GM21526 (cell line): ENCODE results near the gene RIMBP2.

Source experiments
- ATAC-seq: cut with Tn5 transposase; IDR thresholded peaks from one replicate; pipeline ENCODE4 v1.9.1; 2021; ENCODE audit warnings: moderate library complexity; ENCODE audit not compliant: unreplicated experiment, low FRiP score

RIMBP2 gene

GRCh38 chr12:130556486-130557055 is 159.5 kb downstream of the RIMBP2 start:
- no peak for ATAC-seq

- no peak for ATAC-seq
These were observed 160.2 kb downstream of the RIMBP2 start for GRCh38 chr12:130555628-130556485.

GRCh38 chr12:130555221-130555620 is 160.9 kb downstream of the RIMBP2 start:
- no peak for ATAC-seq

- no peak for ATAC-seq
These were observed 163.6 kb downstream of the RIMBP2 start for GRCh38 chr12:130552483-130552996.

GRCh38 chr12:130549361-130549760 is 166.7 kb downstream of the RIMBP2 start:
- ATAC-seq = no peak

- no peak for ATAC-seq
These were observed 168.5 kb downstream of the RIMBP2 start for GRCh38 chr12:130547480-130548155.

GRCh38 chr12:130546494-130546893 is 169.6 kb downstream of the RIMBP2 start:
- no peak for ATAC-seq

- no peak for ATAC-seq
These were observed 170.6 kb downstream of the RIMBP2 start for GRCh38 chr12:130545475-130545874.

GRCh38 chr12:130540376-130540775 is 175.7 kb downstream of the RIMBP2 start:
- ATAC-seq = no peak

- ATAC-seq = no peak
These were observed 177.6 kb downstream of the RIMBP2 start for GRCh38 chr12:130538343-130539095.

- ATAC-seq = no peak
These were observed 178.4 kb downstream of the RIMBP2 start for GRCh38 chr12:130537655-130538054.

GRCh38 chr12:130537051-130537450 is 179.0 kb downstream of the RIMBP2 start:
- no peak for ATAC-seq

- no peak for ATAC-seq
These were observed 185.7 kb downstream of the RIMBP2 start for GRCh38 chr12:130530429-130530828.

GRCh38 chr12:130529781-130530180 is 186.3 kb downstream of the RIMBP2 start:
- ATAC-seq = no peak

GRCh38 chr12:130527239-130527638 is 188.9 kb downstream of the RIMBP2 start:
- no peak for ATAC-seq

GRCh38 chr12:130526813-130527212 is 189.3 kb downstream of the RIMBP2 start:
- ATAC-seq = no peak

GRCh38 chr12:130525384-130526172 is 190.5 kb downstream of the RIMBP2 start:
- no peak for ATAC-seq

GRCh38 chr12:130524759-130525158 is 191.3 kb downstream of the RIMBP2 start:
- no peak for ATAC-seq

GRCh38 chr12:130523863-130524614 is 192.1 kb downstream of the RIMBP2 start:
- no peak for ATAC-seq
